GM19452 (cell line): Measurements from ENCODE around the gene PLAC9.

ENCODE experiments used
- ATAC-seq: cut with Tn5 transposase; IDR thresholded peaks from one replicate; pipeline ENCODE4 v1.9.1; 2021; ENCODE audit not compliant: unreplicated experiment

The PLAC9 gene

GRCh38 chr10:80177781-80178636 lies 45.5 kb downstream of the PLAC9 start:
- no peak for ATAC-seq

GRCh38 chr10:80182986-80183385 lies 50.5 kb downstream of the PLAC9 start:
- no peak for ATAC-seq

GRCh38 chr10:80183436-80183835 lies 50.9 kb downstream of the PLAC9 start:
- ATAC-seq = no peak

GRCh38 chr10:80184291-80184690 lies 51.8 kb downstream of the PLAC9 start:
- ATAC-seq = no peak

GRCh38 chr10:80185578-80186299 lies 53.2 kb downstream of the PLAC9 start:
- ATAC-seq = no peak

GRCh38 chr10:80186364-80187012 lies 54.0 kb downstream of the PLAC9 start:
- no peak for ATAC-seq

GRCh38 chr10:80187060-80187459 lies 54.5 kb downstream of the PLAC9 start:
- ATAC-seq = no peak

- ATAC-seq = peak; percentile 93
Measured at GRCh38 chr10:80187465-80188409, 55.2 kb downstream of the PLAC9 start.

- no peak for ATAC-seq
Measured at GRCh38 chr10:80188713-80189112, 56.2 kb downstream of the PLAC9 start.

- no peak for ATAC-seq
Measured at GRCh38 chr10:80191589-80192270, 59.2 kb downstream of the PLAC9 start.

- no peak for ATAC-seq
Measured at GRCh38 chr10:80192553-80192952, 60.0 kb downstream of the PLAC9 start.

GRCh38 chr10:80194373-80195045 lies 62.0 kb downstream of the PLAC9 start:
- no peak for ATAC-seq
